Measurements from ENCODE around the gene EVA1A.

DNA sequence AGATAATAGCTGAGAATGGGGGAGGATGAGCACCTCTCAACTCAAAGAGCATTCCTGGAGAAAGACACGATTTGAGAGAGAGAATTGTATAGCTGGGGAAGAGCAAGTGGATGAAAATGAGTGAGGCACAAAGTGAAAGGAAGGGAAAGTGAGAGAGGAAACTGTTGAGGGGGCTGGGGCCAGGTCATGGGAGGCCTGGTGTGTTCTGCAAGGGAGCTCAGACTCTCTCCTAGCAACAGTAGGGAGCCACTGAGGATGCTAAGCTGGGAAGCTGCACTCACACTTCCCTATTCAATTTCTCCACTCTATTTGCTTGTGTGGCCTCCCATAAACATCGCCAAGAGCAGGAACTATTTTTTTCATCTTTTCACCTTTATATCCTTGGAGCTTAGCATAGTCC lies 14.8 kb downstream of the EVA1A start:
- TF ChIP-seq EZH2 (IDR thresholded peaks at IDR 0.05) (no peak), POLR2AphosphoS5 (IDR thresholded peaks at IDR 0.05; ENCODE audit: borderline replicate concordance, low read depth, low read length) (no peak), FOXP2 (optimal IDR thresholded peaks at IDR 0.05; ENCODE audit: control extremely low read depth, extremely low read length, insufficient read depth) (no peak)

All from SK-N-MC (cell line).